Iris pigment epithelial cell (primary cell): ENCODE data around the gene RMC1.
"Not testable (repeated sequence)": the region's sequence is repeated elsewhere in the genome, so short reads cannot be mapped to it uniquely, and the experiment has no call there.

Experiments used
- DNase-seq: peaks from one replicate; pipeline ENCODE4 v3.0.0-alpha.2; 2011; ENCODE audit warnings: low read depth

RMC1 gene

GRCh38 chr18:23563377-23564043, 60.2 kb downstream of the RMC1 start:
- peak; percentile 82 for DNase-seq

DNA sequence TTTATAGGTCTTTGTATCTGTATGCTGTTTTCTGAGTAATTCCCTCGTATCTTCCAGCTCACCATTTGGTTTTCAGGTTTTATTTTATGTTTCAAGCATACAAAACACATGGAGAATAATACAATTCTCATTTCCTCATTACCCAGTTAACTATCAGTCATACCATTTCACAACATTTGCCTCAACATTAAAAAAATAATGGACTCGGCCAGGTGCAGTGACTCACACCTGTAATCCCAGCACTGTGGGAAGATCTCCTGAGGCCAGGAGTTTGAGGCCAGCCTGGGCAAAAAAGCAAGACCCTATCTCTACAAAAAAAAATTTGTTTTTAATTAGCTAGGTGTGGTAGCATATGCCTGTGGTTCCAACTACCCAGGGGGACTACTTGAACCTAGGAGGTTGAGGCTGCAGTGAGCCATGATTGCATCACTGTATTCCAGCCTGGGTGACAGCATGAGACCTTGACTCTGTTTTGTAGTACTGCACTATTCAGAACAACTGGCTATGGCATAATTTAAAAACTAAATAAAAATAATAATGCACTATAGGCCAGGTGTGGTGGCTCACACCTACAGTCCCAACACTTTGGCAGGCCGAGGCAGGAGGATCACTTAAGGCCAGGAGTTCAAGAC, 62.7 kb downstream of the RMC1 start:
- DNase-seq, result no peak

DNA sequence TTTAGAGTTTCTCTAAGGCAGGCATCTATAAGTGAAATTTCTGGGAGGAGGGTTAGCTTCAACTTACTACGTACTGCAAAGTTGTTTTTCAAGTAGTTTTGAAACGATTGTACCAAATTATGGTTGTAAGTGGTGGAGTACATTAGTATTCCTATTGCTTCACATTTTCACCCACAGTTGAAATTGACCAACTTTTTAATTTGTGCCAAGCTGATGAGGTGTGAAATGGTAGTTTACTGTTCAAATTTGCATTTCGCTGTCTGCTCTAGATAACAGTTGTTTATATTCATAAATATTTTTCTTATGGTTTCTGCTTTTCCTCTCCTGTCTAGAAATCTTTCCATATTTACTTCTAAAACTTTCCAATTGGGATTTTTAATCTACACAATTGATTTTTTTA, 64.4 kb downstream of the RMC1 start:
- DNase-seq, result no peak

GRCh38 chr18:23568281-23569138, 65.2 kb downstream of the RMC1 start:
- DNase-seq, result no peak

- no peak for DNase-seq
Observed at GRCh38 chr18:23569299-23570063, 66.2 kb downstream of the RMC1 start.

- DNase-seq, result no peak
Observed at GRCh38 chr18:23570912-23571504, 67.7 kb downstream of the RMC1 start.

DNA sequence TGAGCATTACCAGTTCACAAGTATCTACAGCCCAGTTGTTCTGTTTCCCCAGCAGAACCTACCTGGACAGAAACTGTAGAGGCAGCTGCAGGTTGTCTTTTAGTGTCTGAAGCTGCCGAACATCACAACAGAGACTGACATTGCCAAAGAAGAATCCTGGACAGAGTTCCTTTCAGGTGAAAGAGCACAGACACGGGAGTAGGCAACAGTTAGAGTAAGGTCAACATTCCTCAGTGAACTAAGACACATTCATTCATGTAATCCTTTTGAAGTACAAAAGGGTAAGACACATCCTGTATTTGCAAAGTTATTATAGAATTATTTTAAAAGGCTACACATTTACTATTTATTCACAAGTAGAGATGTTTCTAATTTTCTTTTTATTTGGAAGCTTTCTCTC, 68.7 kb downstream of the RMC1 start:
- no peak for DNase-seq

GRCh38 chr18:23572570-23572969, 69.3 kb downstream of the RMC1 start:
- no peak for DNase-seq

DNA sequence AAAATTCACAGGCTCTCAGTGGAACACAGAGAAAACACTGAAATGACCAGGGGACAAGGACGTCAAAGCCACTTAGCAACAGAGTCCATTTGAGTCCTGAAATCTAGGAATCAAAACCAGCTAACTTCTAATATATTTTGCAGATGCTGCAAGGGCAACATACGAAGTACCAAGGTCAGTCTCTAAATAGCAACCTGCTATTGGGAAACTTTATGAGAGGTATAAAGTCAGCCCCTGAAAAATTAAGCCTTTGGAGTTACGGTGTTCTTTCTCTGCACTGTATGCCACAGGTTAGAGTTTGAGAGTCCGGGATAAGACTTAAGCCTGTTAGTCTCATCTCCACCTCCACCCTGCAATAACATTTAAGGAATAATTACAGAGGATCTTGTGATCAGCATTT, 69.7 kb downstream of the RMC1 start:
- DNase-seq, result no peak

DNA sequence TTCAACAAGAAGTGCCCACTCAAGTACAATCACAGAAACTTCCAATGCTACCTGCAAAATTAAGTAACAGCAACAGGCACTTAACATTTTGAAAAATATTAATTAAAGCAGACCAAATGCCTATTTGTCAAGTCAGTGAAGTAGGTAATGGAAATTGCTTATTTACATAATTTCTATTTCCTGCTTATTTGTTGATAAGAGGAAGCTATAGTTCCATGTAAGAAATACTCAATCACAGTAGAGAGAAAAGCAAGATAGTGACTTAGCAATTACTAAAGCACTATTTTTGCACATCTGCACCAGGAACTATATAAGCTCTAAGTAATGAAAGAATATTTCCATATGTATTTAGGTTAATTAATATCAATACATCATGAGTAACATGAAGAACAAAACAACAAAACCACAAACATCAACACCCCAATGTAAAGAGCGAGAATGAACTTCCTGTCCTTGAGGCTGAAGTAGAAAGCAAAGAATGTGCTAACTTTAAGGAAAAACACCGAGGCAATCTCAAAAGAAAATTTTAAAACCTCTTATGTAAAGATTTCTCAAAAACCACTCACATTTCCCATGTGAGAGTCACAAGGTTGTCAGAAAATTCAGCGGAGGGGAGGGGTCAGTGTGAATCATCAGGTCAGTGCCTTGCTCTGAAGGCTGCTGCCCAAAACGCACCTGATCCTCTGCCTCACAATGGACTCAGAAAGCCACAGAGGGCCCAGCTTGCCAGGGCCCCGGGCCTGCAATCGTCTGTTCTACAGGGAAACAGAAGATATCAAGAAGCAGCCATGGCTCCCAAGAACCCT, 70.5 kb downstream of the RMC1 start:
- peak; percentile 92 for DNase-seq

GRCh38 chr18:23574611-23575308, 71.4 kb downstream of the RMC1 start:
- DNase-seq, result no peak

DNA sequence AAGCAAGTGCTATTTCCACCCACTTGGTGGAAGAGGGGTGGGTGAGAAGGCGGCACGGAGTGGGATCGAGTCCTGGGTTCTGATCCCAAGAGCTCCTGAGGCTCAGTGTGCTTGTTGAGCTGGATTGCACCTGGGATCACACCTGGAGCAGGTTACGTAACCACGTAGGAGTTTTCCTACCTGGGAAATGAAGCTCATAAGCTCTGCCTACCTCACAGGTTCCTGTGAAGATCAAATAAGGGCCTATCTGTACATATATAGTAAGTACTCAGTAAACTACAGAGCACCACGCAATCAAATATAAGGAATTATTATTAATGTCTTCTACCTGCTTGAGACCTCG, 72.0 kb downstream of the RMC1 start:
- no peak for DNase-seq

DNA sequence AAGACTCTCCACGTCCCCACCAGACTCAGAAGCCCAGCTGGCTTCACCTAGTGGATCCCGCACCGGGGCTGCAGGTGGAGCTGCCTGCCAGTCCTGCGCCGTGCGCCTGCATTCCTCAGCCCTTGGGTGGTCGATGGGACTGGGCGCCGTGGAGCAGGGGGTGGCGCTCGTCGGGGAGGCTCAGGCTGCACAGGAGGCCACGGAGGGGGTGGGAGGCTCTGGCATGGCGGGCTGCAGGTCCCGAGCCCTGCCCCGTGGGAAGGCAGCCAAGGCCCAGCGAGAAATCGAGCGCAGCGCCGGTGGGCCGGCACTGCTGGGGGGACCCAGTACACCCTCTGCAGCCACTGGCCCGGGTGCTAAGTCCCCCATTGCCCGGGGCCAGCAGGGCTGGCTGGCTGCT, 74.2 kb downstream of the RMC1 start:
- not testable (repeated sequence) for DNase-seq

- DNase-seq, result no peak
Observed at GRCh38 chr18:23578067-23578701, 74.9 kb downstream of the RMC1 start.

DNA sequence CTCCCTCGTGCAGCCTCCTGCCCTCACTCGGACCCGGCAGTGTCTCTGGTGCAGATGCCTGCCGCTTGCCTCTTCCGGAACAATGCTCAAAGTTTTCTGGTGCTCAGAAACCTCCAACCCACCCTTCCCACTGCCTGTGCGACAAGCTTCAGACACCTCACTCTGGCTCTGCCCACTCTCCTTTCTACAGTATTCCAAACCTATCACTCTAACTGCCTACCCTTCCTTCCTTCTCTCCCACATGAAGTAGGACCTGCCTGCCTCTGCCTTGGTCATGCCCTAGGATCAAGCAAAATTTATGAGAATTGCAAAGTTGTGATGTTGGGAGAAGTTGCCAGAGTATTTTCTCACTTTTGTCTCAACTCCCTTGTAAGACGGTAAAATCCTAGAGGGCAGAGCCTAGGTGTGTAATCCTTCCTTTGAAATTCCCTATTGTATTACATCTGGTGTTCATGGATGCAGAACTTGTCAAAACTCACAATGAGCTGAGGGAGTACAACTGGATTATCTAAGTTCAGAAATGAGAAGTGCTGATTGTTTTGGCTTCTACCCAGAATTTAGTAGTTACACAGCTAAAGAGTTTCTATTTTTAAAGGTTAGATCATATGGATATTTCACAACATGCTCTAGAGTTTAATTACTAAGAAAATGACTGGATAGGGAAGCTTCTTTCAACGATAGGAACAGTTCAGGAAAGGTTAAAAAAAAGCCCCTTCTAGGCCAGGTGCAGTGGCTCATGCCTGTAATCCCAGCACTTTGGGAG, 75.8 kb downstream of the RMC1 start:
- peak; percentile 63 for DNase-seq

GRCh38 chr18:23580677-23581367, 77.5 kb downstream of the RMC1 start:
- peak; percentile 81 for DNase-seq
